ENCODE data around the gene IMMP1L.

DNA sequence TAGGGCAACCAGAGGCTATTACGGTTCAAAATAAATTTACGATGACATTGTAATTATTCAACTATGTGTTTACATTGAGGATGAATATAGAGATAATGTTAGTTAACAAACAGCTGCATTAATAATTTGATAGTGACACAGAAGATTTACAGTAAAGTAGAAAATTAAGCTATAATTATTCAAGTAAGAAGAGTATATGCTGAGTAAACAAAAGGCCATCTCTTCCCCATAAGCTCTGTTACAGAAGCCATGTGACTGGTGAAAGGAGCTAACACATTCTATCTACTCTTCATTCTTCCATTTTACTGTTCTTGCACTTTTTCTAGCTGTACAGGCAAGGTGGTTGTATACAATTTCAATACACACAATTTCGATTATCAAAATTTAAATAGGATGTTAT is 54.2 kb downstream of the IMMP1L start:
- TF ChIP-seq CTCF (conservative IDR thresholded peaks at IDR 0.05; ENCODE audit: low read length) (no peak), EZH2phosphoT487 (IDR thresholded peaks at IDR 0.05; ENCODE audit: borderline replicate concordance, low read depth, low read length) (no peak)
